ENCODE results near the gene ANXA2R.

DNA sequence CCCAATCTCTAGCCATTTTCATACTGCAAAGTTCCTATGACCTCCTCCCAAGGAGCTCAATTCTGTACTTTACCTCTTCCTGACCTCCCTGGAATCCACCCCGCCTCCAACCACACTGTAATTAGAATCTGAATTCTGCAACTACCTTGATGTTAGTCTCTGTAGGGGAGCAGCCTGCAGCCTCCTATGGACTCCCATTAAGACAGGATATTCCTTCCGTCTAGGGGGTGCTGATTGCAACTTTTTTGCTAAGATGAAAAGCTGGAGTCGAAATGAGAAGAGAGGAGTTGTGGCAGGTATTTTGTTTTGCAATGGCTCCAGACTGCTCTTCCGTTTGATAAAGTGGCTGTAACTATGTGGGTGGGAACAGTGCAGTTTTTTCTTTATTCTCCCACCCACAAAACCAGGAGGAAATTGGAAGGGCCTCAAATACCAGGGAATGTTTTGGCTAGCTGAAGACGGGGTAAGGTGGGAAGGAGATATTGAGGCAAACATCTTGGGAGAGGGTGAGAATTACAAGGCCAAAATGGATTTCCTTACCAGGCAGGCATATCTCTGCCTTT is 23.8 kb downstream of the ANXA2R start:
- TF ChIP-seq, protein P1, sequence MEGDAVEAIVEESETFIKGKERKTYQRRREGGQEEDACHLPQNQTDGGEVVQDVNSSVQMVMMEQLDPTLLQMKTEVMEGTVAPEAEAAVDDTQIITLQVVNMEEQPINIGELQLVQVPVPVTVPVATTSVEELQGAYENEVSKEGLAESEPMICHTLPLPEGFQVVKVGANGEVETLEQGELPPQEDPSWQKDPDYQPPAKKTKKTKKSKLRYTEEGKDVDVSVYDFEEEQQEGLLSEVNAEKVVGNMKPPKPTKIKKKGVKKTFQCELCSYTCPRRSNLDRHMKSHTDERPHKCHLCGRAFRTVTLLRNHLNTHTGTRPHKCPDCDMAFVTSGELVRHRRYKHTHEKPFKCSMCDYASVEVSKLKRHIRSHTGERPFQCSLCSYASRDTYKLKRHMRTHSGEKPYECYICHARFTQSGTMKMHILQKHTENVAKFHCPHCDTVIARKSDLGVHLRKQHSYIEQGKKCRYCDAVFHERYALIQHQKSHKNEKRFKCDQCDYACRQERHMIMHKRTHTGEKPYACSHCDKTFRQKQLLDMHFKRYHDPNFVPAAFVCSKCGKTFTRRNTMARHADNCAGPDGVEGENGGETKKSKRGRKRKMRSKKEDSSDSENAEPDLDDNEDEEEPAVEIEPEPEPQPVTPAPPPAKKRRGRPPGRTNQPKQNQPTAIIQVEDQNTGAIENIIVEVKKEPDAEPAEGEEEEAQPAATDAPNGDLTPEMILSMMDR (conservative IDR thresholded peaks at IDR 0.05 in 1 of 2, IDR thresholded peaks at IDR 0.05 in 1 of 2; ENCODE audit: low read depth in 1 of 2, low read length in 2 of 2) = no peak
- TF ChIP-seq EZH2 (IDR thresholded peaks at IDR 0.05; ENCODE audit: low read length, missing control alignments) = no peak
